Fibroblast of pulmonary artery (primary cell): ENCODE results near the gene FAM53A.
A peak's percentile ranks its signal among the peaks of the same experiment; 100 is the strongest.

Source experiments
- DNase-seq: peaks from one replicate; pipeline ENCODE4 v3.0.0-alpha.2; 2010; ENCODE audit warnings: low read depth
- H3K4me3 ChIP-seq: replicated peaks from 2 replicates; pipeline ENCODE4 v1.5.1; 2011; ENCODE audit warnings: low read depth, mild to moderate bottlenecking, control low read depth, low read length, moderate library complexity
- TF ChIP-seq, protein P1 (sequence below): IDR thresholded peaks from 2 replicates; pipeline ENCODE4 v1.5.1; 2011; ENCODE audit warnings: mild to moderate bottlenecking, control low read depth, low read length, inconsistent platforms; ENCODE audit errors: missing control alignments

The FAM53A gene

DNA sequence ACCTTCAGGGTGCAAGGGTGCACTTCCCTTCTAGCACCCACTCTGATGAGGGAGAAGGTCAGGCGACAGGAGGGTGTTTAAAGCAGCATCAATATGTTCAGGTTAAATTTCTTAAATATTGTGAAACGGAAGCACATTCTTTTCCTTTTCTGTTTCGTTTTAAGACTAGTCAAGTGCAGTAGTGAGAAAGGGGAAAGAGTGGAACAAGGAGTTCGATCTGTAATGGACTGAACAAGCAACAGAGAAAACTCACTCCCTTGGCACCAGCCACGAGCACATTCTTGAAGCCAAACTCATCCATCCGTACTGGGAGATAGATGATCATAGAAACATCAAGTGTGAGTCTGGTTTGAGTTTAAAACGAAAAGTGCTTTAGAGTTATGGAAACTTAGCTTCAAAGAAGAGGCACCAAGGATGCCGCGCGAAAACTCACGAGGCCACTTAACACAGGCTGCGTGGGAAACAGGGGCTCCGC is 815 bp downstream of the FAM53A start:
- H3K4me3 ChIP-seq = peak overlapping the region; percentile 60
- TF ChIP-seq, protein P1, sequence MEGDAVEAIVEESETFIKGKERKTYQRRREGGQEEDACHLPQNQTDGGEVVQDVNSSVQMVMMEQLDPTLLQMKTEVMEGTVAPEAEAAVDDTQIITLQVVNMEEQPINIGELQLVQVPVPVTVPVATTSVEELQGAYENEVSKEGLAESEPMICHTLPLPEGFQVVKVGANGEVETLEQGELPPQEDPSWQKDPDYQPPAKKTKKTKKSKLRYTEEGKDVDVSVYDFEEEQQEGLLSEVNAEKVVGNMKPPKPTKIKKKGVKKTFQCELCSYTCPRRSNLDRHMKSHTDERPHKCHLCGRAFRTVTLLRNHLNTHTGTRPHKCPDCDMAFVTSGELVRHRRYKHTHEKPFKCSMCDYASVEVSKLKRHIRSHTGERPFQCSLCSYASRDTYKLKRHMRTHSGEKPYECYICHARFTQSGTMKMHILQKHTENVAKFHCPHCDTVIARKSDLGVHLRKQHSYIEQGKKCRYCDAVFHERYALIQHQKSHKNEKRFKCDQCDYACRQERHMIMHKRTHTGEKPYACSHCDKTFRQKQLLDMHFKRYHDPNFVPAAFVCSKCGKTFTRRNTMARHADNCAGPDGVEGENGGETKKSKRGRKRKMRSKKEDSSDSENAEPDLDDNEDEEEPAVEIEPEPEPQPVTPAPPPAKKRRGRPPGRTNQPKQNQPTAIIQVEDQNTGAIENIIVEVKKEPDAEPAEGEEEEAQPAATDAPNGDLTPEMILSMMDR = no peak
- DNase-seq = peak; percentile 83

- no peak for DNase-seq
These were observed 1.3 kb downstream of the FAM53A start for GRCh38 chr4:1682860-1683259.

GRCh38 chr4:1678244-1678643 is 5.9 kb downstream of the FAM53A start:
- TF ChIP-seq, protein P1 = no peak
- no peak overlapping the region for H3K4me3 ChIP-seq

More at GRCh38 chr4:1682860-1683259, 1.3 kb downstream of the FAM53A start:
- H3K4me3 ChIP-seq = peak overlapping the region; percentile 60
- TF ChIP-seq, protein P1 = no peak

GRCh38 chr4:1676605-1677525 is 7.2 kb downstream of the FAM53A start:
- no peak for DNase-seq
- TF ChIP-seq, protein P1 = no peak

More at GRCh38 chr4:1678244-1678643, 5.9 kb downstream of the FAM53A start:
- DNase-seq = no peak

GRCh38 chr4:1675802-1676137 is 8.3 kb downstream of the FAM53A start:
- TF ChIP-seq, protein P1 = no peak
- DNase-seq = no peak
- H3K4me3 ChIP-seq = no peak overlapping the region

More at GRCh38 chr4:1676605-1677525, 7.2 kb downstream of the FAM53A start:
- no peak overlapping the region for H3K4me3 ChIP-seq

GRCh38 chr4:1675136-1675801 is 8.8 kb downstream of the FAM53A start:
- DNase-seq = no peak
- TF ChIP-seq, protein P1 = no peak
- H3K4me3 ChIP-seq = no peak overlapping the region
